ENCODE data around the gene TCERG1L.

DNA sequence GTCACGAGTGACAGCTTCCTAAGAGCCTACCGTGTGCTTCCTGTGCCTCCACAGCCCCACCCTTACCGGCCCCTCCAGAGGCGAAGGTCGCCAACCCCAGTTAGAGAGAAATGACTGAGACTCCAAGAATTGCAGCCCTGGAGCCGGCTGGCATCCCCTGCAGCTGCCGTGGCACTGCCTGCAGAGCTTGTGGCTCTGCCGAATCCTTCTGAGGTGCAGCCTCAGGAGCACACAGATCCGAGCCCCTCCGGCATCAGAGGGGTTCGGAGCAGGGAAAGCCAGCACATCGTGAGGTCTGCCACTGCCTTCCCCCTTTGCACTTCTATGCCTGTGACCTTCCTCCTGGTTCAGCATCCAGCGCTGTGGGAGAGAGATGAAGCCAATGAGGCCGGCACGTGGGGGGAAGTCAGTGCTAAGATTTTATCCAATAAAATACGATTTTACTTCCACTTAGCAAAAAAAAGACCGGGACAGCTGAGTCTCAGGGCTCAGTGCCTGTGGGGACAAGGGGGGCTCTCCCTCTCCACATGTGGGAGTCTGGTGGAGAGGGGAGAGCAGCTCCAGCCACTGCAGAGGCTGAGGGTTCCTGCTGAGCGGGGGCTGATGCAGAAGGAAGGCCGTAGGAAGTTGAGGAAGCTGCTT, 80.1 kb downstream of the TCERG1L start:
- TF ChIP-seq POLR2A (IDR thresholded peaks at IDR 0.05), result no peak
- TF ChIP-seq, protein P1, sequence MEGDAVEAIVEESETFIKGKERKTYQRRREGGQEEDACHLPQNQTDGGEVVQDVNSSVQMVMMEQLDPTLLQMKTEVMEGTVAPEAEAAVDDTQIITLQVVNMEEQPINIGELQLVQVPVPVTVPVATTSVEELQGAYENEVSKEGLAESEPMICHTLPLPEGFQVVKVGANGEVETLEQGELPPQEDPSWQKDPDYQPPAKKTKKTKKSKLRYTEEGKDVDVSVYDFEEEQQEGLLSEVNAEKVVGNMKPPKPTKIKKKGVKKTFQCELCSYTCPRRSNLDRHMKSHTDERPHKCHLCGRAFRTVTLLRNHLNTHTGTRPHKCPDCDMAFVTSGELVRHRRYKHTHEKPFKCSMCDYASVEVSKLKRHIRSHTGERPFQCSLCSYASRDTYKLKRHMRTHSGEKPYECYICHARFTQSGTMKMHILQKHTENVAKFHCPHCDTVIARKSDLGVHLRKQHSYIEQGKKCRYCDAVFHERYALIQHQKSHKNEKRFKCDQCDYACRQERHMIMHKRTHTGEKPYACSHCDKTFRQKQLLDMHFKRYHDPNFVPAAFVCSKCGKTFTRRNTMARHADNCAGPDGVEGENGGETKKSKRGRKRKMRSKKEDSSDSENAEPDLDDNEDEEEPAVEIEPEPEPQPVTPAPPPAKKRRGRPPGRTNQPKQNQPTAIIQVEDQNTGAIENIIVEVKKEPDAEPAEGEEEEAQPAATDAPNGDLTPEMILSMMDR (IDR thresholded peaks at IDR 0.05 in 8 of 11, conservative IDR thresholded peaks at IDR 0.05 in 3 of 11), result no peak
